ENCODE results near the gene HMGCL. TPM values are rescaled to one million over a fixed set of nuclear protein-coding genes. Genes with fewer than 3 reads are reported as not detected.

HMGCL gene
- total RNA-seq, 2 experiments from 2014 or later, result 44.9 to 46.0 TPM

GRCh38 chr1:23793861-23794731 is 31.1 kb downstream of the HMGCL start:
- peaks cover 30% of the 10 kb centered on the region for H3K36me3 Mint-ChIP-seq (ENCODE audit: low read depth)
- intact Hi-C loops (cut with micrococcal nuclease), result no loop called here
- DNase-seq (no peak), ATAC-seq (no peak)
- H3K27ac Mint-ChIP-seq, result no peak overlapping the region
- H3K27me3 Mint-ChIP-seq, result no peaks in the 10 kb centered on the region
- no peak overlapping the region for H3K4me3 Mint-ChIP-seq
- ChIA-PET CTCF (interaction anchor here (0.8 to 4.1 kb wide), 3 partner anchors 17 to 30 kb away, joined by 3 to 14 read pairs (median 3); no protein-coding TSS in a partner anchor), POLR2A (interaction anchor here (1.1 to 16.5 kb wide), 3 partner anchors 7 to 103 kb away, joined by 5 to 168 read pairs (median 28); partner anchors contain the start of genes GALE, PITHD1 and RPL11)
- no peak for TF ChIP-seq CTCF (IDR thresholded peaks at IDR 0.05)
- peaks cover 23% of the 10 kb centered on the region for H3K4me1 Mint-ChIP-seq (ENCODE audit: low read depth)
- H3K9me3 Mint-ChIP-seq, result no peaks in the 10 kb centered on the region

GRCh38 chr1:23793018-23793781 is 32.0 kb downstream of the HMGCL start:
- TF ChIP-seq CTCF (IDR thresholded peaks at IDR 0.05), result no peak
- H3K4me1 Mint-ChIP-seq (ENCODE audit: low read depth), result peaks cover 20% of the 10 kb centered on the region
- peak overlapping the region; percentile 42 for H3K27ac Mint-ChIP-seq
- H3K4me3 Mint-ChIP-seq, result peak overlapping the region; percentile 99
- intact Hi-C loops (cut with micrococcal nuclease), result no loop called here
- ChIA-PET CTCF (interaction anchor here (0.8 to 4.1 kb wide), 3 partner anchors 17 to 31 kb away, joined by 3 to 14 read pairs (median 3); no protein-coding TSS in a partner anchor), POLR2A (interaction anchor here (0.8 to 16.5 kb wide), 4 partner anchors 8 to 187 kb away, joined by 3 to 168 read pairs (median 16); partner anchors contain the start of genes GALE, PITHD1, RPL11 and SRSF10)
- no peaks in the 10 kb centered on the region for H3K9me3 Mint-ChIP-seq
- H3K36me3 Mint-ChIP-seq (ENCODE audit: low read depth), result peaks cover 25% of the 10 kb centered on the region
- H3K27me3 Mint-ChIP-seq, result no peaks in the 10 kb centered on the region
- ATAC-seq (peak; percentile 7), DNase-seq (peak; percentile 60)

GRCh38 chr1:23792151-23792945 is 32.9 kb downstream of the HMGCL start:
- no peaks in the 10 kb centered on the region for H3K9me3 Mint-ChIP-seq
- H3K4me1 Mint-ChIP-seq (ENCODE audit: low read depth), result peaks cover 20% of the 10 kb centered on the region
- POLR2A ChIA-PET, result interaction anchor here (0.7 to 16.5 kb wide), 6 partner anchors 9 to 188 kb away, joined by 3 to 168 read pairs (median 4); partner anchors contain the start of genes GALE, HMGCL, PITHD1 and SRSF10
- peak overlapping the region; percentile 96 for H3K27ac Mint-ChIP-seq
- no peaks in the 10 kb centered on the region for H3K27me3 Mint-ChIP-seq
- intact Hi-C loops (cut with micrococcal nuclease), result no loop called here
- no peak for TF ChIP-seq CTCF (IDR thresholded peaks at IDR 0.05)
- CTCF ChIA-PET, result interaction anchor here (0.7 to 4.1 kb wide), 8 partner anchors 9 to 86 kb away, joined by 3 to 14 read pairs (median 4); partner anchors contain the start of gene PITHD1
- DNase-seq, result no peak
- no peak for ATAC-seq
- peaks cover 29% of the 10 kb centered on the region for H3K36me3 Mint-ChIP-seq (ENCODE audit: low read depth)
- H3K4me3 Mint-ChIP-seq, result peak overlapping the region; percentile 99

- ChIA-PET CTCF (interaction anchor here (0.7 to 4.1 kb wide), 8 partner anchors 10 to 86 kb away, joined by 3 to 14 read pairs (median 4); partner anchors contain the start of gene PITHD1), POLR2A (interaction anchor here (0.6 to 16.5 kb wide), 7 partner anchors 10 to 182 kb away, joined by 3 to 168 read pairs (median 4); partner anchors contain the start of genes GALE, HMGCL and PITHD1)
- H3K9me3 Mint-ChIP-seq, result no peaks in the 10 kb centered on the region
- DNase-seq, result peak; percentile 55
- TF ChIP-seq CTCF (IDR thresholded peaks at IDR 0.05), result no peak
- no peaks in the 10 kb centered on the region for H3K27me3 Mint-ChIP-seq
- H3K27ac Mint-ChIP-seq, result peak overlapping the region; percentile 96
- peak overlapping the region; percentile 99 for H3K4me3 Mint-ChIP-seq
- H3K4me1 Mint-ChIP-seq (ENCODE audit: low read depth), result peaks cover 20% of the 10 kb centered on the region
- ATAC-seq, result peak; percentile 35
- peaks cover 32% of the 10 kb centered on the region for H3K36me3 Mint-ChIP-seq (ENCODE audit: low read depth)
- intact Hi-C loops (cut with micrococcal nuclease), result no loop called here
These were observed 33.6 kb downstream of the HMGCL start for GRCh38 chr1:23791516-23792047.

Data from activated CD8-positive, alpha-beta T cell treated with anti-CD3 and anti-CD28 coated beads for 36 hours (primary cell).